NK-92 treated with Interleukin-12 subunit alpha and Interleukin-12 subunit beta, amount 100 ng/mL, for 24 hours (cell line): Measurements from ENCODE around the gene IL1RL1.
A peak's percentile ranks its signal among the peaks of the same experiment; 100 is the strongest.
"Not testable (repeated sequence)": the region's sequence is repeated elsewhere in the genome, so short reads cannot be mapped to it uniquely, and the experiment has no call there.

ENCODE experiments used
- DNase-seq: peaks from one replicate; lab custom pipeline; 2025; lab: John Stamatoyannopoulos, UW

The IL1RL1 gene

DNA sequence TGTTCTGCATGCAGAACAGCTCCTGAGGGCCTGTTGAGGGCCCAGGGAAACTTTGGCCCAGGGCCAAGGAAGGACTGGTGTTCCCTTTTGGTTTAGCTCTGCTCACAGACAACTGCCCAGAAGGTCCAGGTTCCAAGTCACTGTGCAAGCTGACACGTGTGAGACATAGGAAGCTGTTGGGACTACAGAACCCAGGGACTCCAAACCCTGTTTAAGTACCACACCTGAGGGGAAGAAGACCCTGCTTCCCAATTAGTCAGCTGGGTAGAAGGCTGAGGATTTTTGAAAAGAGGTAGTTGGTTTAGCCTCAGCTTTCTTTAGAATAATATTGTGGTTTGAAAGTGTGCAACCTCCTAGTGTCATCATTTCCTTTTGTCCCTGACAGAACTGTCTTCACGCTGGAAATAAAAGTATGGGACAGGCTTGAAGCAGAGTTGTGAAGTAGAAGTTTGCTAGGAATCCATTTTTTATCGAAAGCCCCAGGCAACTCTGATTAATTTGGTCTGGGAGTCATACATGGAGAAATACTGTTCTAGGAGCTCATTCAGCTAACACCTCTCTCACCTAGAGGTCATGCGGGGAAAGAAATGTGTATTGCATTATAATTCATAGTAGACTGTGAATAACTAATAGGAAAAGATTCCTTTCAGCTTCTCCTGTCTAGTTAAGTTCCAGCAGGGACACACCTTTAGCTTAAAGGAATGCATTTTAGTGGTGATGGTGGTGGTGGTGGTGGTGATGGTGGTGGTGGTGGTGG lies 19.9 kb upstream of the IL1RL1 start:
- DNase-seq, result no peak

DNA sequence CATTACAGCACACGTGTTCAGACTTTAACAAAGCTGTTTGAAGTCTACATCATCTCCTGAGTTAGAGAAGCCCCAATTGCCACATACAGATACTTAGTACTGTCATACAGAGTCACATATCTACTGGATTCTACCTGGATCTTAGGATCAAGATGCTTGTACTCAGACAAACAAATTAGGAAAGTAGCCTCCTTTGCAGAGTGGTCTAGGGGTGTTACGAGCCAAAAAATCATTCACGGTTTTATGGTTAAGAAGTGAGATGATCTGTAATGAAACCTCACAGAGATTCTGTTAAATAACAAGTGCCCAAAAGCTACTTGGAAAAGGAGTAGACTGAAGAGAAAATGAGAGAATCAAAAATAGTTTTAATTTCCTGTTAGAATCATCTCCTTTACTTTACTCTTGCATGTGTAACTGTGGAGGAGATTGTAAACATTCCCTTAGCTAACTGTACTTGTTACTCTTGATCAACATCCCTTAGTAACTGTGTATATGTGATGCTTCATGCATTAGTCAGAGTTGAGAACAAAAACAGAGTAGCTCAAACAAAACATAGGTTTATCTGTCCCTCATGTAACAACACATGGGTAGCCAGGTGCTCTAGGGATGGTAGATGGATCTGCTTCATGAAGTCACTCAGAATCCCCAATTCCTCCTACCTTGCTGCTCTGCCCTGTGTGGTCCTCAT lies 16.4 kb upstream of the IL1RL1 start:
- no peak for DNase-seq

DNA sequence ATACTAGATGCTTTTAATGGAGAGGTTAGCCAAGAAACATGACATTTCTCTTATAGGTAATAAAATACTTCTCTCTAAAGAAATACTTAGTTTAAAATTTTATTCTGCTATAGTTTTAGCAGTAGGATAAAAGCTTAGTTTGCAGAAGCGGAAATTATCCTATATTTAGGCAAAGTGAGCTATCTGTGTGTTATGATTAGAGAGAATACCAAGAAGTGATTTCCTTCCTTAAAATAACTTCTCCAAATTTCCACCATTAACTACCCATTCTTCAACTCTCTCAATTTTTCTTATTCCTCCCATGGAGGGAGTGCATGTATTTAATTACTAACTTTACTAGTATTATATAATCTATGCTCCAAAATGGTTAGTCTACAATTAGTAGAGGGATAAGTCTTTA lies 15.8 kb upstream of the IL1RL1 start:
- no peak for DNase-seq

DNA sequence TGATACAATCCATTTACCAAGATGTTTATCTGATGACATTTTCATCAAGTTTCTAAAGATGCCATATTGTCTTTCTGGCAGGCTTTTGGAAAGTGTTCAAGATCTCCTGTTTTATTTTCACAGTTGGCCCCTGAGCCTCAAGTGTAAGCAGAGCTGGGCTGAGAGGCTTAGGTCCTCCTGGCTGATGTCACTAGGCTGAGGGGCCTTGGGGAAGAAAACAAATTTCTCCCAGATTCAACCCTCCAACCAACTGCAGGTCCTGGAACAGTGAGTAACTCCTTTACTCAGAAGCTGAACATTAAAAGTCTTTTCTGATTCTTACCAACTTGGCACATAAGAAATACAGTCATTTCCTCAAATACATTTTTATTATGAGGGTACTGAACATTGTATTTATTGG lies 14.9 kb upstream of the IL1RL1 start:
- DNase-seq, result no peak

DNA sequence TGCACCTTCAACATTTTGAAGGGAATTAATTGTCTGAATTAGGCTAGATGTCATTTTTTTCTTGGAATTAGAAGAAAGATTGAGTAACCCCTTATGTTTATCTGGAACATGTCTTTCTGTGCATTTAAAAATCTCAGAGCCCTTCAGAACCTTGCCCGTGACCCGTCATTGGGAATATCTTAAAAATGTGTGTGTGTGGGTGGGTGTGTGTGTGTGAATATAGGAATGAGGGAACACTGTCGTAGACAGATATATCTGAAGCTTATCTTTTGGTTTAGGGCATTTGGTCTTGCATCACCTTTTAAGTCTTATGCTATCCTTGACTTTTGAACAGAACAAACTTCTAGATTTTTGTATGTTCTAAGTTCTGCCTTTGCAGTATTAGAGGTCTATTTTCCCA lies 13.5 kb upstream of the IL1RL1 start:
- no peak for DNase-seq

DNA sequence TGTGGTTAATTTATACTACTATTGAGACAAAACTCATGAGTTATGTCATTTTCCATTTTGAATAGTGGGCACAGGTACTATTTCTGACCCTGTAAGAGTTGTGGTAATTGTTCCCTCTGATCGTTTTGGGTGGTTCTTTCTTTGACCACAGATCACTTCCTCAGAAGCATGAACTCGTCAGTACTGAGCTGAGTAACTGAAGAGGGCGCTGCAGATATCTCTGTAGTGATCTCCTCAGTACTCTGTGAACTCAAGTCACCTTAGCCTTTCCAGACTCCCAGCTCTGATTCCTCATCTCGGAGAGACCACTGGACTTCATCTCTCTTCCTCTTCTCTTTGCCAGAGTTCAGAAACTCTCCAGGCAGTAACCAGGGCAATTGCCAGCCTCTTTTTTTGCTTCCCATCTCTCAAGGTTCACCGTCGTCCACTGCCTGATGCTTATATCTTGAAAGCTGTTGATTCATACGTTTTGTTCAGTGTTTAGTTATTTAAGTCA lies 9.4 kb upstream of the IL1RL1 start:
- DNase-seq, result peak; percentile 33

DNA sequence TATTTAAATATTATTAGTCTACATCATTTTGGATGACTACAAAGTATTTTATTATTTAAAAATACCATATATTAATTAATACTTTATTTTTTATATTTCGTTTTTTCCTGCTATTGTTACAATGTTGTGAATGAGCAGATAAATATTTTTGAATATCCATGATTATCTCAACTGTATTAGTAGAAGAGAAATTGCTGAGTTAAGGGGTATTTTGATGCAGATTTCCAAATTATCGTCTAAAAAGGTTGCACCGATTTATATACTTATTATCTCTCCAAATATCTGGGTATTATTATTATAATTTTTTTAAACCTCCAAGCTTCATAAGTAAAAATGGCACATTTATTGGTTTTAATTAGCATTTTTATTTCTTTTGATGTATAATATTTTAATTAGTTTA lies 8.9 kb upstream of the IL1RL1 start:
- no peak for DNase-seq

DNA sequence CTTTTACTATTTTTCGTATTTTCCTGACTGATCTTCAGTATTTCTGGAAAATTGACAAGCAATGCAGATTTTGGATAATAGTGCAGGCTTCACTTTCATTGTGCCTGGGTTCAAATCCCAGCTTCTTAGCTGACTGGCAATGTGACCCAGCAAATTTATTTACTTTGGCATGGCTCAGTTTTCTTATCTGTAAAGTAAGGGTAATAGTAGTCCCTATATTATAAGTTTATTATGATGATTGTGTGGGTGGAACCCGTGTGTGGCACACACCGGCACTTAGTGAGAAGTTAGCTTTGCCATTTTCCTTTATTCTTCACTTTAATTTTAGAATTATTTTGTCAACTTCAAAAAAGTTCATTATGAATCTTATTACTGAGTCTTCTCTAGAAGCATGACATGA lies 7.8 kb upstream of the IL1RL1 start:
- no peak for DNase-seq

DNA sequence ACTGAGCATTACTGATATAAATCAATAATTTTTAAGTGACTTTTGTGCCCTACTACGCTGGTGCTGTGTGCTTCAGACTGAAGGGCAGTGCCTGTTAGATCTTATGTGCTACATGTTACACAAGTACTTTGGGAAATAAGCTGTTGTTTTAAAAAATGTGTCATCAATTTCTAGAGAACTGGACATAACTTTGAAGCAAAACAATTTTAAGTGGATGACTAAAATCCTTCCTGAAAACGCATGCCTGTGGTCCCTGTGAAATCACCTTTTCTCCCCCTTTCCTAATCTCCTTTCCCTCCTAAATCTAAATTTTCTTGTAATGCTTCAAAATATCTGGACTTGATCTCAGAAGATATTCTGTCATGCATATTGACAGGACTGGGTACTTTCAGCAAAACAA lies 7.1 kb upstream of the IL1RL1 start:
- DNase-seq, result no peak

DNA sequence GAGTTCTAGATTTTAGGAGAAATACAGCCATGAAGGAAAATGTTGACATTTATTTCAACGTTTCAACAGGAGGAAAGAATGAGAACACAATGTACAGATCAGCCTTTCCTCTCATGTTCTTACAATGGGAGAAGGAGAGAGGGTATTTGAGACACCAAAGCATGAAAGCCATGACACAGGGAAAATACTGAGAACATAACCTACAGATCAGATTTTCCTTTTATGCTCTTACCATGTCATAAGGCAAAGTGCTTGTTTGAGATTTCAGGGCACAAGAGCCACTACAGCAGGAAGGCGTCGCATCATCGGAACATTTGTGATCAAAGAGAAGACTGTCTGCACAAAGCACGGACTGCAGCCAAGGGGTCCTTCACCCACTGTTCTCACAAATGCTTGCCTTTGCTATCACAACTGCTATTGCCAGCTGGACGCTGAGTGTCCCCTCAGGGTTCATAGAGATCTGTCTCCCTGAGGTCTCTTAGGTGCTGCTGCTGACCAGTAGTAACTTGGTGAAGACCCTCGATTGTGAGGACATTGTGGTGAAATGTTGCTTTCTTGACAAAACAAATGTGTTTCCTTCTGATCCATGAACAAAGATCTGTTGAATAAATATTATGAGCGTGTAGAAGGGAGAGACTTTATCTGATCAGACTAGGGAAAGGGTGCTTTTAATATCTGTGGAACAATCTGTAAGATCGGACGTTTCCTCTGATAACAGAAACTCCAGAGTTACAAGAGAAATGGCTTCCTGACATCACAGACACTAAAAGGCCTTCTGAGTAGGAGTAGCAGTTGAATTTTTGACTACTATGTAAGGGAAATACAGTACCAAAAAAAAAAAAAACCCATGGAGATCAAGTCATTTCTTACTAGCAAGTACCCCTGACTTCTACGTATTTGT lies 6.4 kb upstream of the IL1RL1 start:
- no peak for DNase-seq

DNA sequence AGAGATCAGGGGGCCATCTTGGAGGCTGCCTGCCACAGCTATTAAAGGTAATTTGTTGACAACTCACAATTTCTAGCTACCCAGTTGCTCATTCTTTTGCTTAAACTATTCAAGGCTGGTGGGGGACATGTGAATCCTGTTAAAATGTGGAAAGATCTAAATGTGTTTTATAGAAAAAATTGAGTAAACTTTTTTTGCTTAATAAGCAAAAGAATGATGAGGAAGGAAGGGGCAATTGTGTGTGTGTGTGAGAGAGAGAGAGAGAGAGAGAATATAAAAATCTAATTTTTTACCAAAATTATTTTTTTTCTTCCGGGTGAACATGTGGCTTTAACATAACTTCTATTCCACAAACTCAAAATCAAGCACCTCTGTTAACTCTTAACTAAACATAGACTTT lies 5.2 kb upstream of the IL1RL1 start:
- DNase-seq, result no peak

DNA sequence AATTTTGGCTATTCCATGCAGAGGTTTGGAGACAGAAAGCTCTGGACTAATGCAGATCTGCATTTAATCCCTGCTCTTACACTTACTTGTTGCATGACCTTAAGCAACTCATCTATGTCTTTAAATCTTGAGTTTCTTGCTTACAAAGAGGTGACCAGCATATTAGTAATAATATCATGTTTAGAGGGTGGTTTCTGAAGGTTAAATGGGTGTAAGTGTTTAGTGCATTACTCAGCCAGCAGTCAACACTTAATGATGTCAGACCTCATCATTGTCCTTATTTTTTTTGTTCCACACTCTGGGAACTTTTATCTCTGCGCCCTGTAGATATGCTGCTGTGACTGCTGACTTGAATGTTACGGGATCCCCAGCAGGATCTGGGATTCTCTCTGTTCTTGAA lies 1.7 kb downstream of the IL1RL1 start:
- DNase-seq, result no peak

DNA sequence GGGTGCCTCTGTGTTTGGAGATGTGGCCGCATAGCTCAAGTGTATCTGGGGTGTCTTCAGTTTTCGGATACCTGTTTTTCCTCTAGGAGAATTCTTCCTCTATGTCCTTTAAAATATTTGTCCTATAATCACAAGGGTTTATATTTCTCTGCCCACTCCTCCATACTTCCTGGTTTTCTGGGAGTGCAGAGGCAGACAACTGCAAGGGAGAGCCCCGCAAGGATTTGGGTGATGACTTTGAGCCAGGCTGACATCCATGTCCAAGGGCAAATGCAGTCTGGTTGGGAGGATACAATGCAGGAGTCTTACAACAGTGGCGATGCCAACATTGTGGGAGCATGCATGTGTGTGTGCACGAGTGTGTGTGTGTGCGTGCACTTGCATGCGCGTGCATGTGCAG lies 2.1 kb downstream of the IL1RL1 start:
- no peak for DNase-seq

DNA sequence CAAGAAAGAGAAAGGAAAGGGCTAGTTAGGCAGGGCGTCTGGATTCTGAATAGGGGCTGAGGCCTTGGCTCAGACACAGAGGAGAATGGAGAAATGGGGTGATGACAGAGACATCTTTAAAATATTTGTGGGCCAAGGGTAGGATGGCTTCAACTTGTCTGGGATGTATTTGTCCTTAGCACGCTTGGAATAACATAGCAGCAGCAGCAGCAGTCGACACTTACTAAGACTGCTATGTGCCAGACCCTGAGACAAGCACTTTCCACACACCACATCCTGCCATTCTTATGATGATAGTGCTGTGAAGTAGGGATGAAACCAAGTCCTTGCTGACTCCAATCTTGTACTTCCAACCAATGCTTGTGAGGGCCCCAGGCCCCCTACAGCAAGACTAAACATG lies 2.6 kb downstream of the IL1RL1 start:
- DNase-seq, result no peak

DNA sequence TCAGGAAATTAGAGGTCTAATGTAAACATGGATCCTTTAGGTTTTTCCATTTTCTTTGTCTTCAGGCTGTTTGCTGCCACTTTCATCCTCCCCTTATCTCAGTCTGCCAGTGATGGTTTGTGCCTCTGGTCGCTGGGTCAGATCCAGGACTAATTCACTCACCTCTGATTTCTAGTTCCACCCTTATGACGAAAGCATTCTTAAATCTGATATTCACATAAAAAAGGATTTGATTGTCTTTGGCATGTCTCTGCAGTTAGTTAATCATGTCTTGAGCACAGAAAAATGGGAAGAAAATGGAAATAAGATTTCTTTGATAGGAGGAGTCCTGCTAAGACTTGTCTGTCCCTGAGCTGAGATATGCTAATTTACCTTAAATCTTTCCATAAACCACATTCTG lies 4.6 kb downstream of the IL1RL1 start:
- no peak for DNase-seq

DNA sequence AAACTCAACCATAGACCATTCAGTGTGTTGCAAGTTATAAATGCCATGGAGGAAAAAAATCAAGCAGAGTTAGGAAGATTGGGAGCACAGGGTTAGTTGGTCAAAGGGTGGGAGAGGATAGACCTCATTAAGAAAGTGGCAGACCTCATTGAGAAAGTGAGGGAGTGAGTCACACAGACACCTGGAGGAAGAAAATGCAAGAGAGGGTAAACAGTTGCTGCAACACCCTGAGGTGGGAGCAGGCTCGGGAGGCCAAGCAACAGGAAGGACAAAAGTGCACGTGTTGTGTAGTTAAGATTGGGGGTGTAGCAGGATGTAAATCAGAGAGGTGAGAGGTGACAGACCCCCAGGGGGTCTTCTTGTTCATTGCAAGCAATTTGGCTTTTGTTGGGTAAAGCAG lies 6.4 kb downstream of the IL1RL1 start:
- peak; percentile 54 for DNase-seq

DNA sequence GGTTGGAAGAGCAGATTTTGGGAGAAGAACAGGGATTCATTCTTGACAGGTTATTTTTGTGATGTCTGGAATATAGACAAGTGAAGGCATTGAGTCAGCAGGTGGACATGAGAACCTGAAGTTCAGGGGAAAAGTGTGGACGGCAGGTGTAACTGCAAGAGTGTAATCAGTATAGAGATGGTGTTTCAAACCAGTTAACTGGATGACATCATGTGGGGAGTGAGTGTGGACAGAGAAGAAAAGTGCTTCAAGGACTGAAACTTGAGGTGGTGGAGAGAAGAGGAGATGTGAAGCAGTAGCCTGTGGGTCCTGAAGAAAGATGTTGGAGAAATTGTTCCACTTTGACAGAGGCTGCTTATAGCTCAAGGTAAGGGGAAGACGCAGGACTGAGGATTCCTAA lies 7.1 kb downstream of the IL1RL1 start:
- DNase-seq, result no peak

DNA sequence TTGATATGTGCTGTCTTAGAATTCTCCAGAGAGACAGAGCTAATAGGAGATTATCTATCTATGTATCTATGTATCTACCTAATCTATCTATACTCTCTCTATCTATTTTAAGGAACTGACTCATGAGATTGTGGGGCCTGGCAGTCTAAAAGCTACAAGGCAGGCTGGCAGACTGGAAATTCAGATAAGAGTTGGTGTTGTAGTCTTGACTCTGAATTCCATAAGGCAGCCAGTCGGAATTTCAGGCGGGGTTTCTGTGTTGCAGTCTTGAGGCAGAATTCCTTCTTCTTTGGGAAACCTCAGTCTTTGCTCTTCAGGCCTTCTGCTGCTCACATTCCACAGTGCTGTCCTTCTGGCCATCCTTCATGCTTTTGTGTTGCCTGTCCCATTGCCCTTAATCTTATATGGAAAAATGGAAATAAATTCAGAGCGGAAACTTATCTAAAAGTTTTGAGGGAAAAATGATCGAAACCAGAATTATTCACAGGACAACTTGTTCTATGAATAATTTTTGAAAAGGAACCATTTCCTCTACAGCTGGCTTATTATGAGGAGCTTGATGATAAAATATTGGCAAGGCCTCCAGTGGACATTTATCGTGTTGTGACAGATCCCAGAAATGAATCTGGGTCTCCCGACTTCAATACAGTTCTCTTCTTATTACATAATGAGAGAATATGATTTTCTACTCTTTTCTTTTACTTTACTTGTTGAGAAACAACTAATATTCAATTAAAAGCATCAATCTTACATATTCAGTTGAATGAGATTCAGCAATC lies 10.8 kb downstream of the IL1RL1 start:
- DNase-seq, result no peak

DNA sequence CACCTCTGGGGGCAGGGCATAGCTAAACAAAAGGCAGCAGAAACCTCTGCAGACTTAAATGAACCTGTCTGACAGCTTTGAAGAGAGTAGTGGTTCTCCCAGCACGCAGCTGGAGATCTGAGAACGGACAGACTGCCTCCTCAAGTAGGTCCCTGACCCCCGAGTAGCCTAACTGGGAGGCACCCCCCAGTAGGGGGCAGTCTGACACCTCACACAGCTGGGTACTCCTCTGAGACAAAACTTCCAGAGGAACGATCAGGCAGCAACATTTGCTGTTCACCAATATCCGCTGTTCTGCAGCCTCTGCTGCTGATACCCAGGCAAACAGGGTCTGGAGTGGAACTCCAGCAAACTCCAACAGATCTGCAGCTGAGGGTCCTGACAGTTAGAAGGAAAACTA lies 13.6 kb downstream of the IL1RL1 start:
- not testable (repeated sequence) for DNase-seq

DNA sequence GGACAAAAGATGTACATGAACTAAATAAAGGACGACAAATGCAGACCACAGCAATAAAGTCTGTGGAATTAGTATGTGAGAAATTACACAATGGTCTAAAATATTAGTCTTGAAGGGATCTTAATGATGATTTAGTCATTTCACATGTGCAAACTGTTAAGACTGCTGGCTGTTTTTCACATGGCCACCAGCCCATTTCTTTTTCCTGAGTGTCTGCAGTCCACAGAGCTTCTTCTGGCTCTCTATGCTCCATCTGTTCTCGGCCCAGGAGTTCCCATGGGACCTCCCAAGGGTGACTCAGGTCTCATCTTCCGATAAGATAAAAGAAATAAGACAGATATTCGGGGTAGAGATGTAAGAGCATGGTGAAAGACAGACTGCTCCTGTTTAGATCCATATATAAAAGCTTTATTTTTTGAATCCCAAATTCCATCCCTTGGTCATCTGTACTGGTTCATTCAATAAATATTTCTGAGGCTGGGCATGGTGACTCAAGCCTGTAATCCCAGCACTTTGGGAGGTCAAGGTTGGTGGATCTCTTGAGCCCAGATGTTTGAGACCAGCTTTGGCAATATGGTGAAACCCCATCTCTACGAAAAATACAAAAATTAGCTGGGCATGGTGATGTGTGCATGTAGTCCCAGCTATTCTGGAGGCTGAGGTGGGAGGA lies 20.1 kb downstream of the IL1RL1 start:
- no peak for DNase-seq

DNA sequence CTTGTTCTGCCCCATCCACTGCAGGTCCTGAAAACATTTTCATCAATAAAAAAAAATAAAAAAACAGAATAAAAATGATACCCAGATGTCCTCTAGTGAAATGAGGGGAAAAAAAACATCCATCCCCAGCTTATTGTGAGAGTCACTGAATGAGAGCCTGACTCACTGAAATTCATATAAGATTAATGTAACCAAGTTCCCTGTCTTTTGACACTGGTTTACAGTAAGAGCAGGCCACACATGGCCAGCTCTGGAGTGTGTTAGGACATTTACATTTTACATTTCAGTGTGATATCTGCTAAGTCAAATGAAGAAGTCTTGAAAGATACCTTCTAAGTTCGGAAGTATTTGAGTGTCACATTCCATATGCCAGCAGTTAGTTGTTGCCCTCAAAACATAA lies 23.1 kb downstream of the IL1RL1 start:
- DNase-seq, result no peak
